ENCODE results near the gene CDK9. TPM values are rescaled to one million over a fixed set of nuclear protein-coding genes. Genes with fewer than 3 reads are reported as not detected.
A peak's percentile ranks its signal among the peaks of the same experiment; 100 is the strongest.

The CDK9 gene
- polyA plus RNA-seq (2012; ENCODE audit: insufficient read depth, insufficient read length, low read depth), result 167 TPM

GRCh38 chr9:127785933-127786772 lies at the start of gene CDK9:
Gene CDK9 (plus strand): TSS chr9:127786034. CDS start chr9:127786149, 115 bp downstream.
- Histone ChIP-seq H3K4me3 (ENCODE audit: low read depth, low read length) (peak within 1 kb of the TSS; percentile 89), H3K9me3 (no peaks in the 10 kb centered on the region), H3K36me3 (peaks cover 43% of the 10 kb centered on the region), H3K4me1 (peaks cover 4% of the 10 kb centered on the region; the same call in 1 of the 2 replicates), H3K27me3 (no peaks in the 10 kb centered on the region)
- TF ChIP-seq, protein P1, sequence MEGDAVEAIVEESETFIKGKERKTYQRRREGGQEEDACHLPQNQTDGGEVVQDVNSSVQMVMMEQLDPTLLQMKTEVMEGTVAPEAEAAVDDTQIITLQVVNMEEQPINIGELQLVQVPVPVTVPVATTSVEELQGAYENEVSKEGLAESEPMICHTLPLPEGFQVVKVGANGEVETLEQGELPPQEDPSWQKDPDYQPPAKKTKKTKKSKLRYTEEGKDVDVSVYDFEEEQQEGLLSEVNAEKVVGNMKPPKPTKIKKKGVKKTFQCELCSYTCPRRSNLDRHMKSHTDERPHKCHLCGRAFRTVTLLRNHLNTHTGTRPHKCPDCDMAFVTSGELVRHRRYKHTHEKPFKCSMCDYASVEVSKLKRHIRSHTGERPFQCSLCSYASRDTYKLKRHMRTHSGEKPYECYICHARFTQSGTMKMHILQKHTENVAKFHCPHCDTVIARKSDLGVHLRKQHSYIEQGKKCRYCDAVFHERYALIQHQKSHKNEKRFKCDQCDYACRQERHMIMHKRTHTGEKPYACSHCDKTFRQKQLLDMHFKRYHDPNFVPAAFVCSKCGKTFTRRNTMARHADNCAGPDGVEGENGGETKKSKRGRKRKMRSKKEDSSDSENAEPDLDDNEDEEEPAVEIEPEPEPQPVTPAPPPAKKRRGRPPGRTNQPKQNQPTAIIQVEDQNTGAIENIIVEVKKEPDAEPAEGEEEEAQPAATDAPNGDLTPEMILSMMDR (IDR thresholded peaks at IDR 0.05; ENCODE audit: low read depth, low read length), result no peak
- peak; percentile 96 for DNase-seq

DNA sequence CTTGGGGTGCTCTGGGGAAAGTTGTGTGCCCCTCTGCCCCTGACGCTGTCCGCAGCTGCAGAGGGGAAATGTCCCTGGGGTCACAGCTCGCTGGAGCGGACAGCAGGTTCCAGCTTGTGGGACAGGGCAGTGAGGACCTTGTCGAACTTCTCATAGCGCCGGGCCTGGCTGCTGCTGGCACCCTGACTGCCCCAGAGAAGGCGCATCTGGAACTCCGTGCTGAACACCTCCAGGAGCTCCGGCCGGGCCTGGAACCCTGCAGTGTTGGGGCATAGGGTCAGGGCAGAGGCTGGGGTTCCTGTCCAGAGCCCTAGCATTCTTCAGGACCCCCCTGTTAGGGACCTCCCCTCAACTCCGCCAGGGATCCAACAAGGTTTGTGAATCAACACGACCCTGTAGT lies 47.2 kb upstream of the CDK9 start:
- Histone ChIP-seq H3K27me3 (no peaks in the 10 kb centered on the region), H3K9me3 (no peaks in the 10 kb centered on the region), H3K4me1 (peaks cover 15% of the 10 kb centered on the region), H3K36me3 (no peaks in the 10 kb centered on the region), H3K4me3 (ENCODE audit: low read depth, low read length) (no peak overlapping the region)
- DNase-seq, result no peak
- TF ChIP-seq, protein P1 (IDR thresholded peaks at IDR 0.05; ENCODE audit: low read depth, low read length), result no peak

DNA sequence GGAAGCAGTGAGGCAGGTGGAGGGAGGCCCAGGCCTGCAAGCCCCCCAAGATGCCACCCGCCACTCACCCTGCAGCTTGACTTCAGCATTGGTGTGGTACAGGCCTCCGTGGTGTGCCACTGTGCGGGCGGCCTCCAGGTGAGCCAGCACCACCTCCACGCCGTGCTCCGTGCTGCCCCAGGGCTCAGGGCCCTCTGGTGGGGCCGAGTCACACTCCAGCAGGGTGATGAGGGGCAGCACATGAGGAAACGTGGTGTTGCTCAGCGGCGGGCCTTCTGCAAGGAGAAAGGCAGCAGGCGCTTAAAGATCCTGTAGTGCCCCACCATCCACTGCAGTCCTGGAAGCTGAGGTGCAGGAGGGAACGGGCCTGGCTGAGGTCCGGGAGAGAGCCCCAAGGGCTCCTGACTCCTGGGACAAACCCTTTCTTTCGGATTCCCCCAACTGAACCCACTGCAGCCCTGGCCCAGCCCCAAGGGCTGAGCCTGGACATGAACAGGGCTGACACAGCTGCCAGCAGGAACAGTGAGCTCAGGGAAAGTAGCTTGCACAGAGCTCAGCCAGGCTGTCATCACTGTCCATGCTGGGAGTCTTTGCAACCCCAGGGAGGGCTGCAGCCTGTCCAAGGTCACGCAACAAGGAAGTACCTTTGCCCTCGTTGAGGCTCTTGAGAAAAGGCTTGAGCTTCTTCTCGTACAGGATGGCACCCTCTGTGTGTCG lies 46.1 kb upstream of the CDK9 start:
- Histone ChIP-seq H3K4me3 (ENCODE audit: low read depth, low read length) (no peak overlapping the region), H3K9me3 (no peaks in the 10 kb centered on the region), H3K4me1 (peaks cover 13% of the 10 kb centered on the region), H3K36me3 (no peaks in the 10 kb centered on the region), H3K27me3 (no peaks in the 10 kb centered on the region)
- TF ChIP-seq, protein P1 (IDR thresholded peaks at IDR 0.05; ENCODE audit: low read depth, low read length), result no peak
- DNase-seq, result no peak

- peak; percentile 57 for DNase-seq
- Histone ChIP-seq H3K4me3 (ENCODE audit: low read depth, low read length) (no peak overlapping the region), H3K4me1 (peaks cover 13% of the 10 kb centered on the region), H3K36me3 (0 out of 2 replicates have a peak, but pooled peaks cover 2% of the 10 kb centered on the region), H3K27me3 (no peaks in the 10 kb centered on the region), H3K9me3 (no peaks in the 10 kb centered on the region)
- TF ChIP-seq, protein P1 (IDR thresholded peaks at IDR 0.05; ENCODE audit: low read depth, low read length), result no peak
Observed at GRCh38 chr9:127741831-127742434, 43.9 kb upstream of the CDK9 start.

DNA sequence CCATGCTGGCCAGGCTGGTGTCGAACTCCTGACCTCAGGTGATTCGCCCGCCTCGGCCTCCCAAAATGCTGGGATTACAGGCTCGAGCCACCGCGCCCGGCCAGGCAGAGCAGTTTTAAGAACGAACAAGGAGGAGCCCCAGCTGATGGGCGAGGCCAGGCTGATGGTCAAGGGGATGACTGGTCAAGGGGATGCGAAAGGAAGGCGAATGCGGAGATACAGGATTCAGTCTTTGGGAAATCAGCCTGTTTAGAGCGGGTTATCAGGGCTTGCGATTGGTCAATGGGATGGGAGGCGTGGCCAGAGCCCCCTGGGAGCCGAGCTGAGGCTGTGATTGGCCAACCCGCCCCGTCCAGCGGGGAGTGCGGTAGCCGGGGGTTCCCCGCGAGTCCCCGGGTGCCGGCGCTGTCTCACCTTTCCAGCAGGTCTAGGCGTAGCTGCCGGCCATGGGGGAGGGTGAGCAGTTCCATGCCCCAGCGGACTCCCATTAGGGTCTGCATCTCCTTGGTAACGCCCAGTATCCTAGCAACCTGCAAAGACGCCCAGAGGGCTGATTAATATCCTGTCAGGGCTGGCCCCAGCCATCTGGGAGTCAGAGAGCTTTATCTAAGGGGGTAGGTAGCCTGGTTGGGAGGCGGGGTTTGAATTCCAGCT lies 43.3 kb upstream of the CDK9 start:
- Histone ChIP-seq H3K9me3 (no peaks in the 10 kb centered on the region), H3K27me3 (no peaks in the 10 kb centered on the region), H3K36me3 (0 out of 2 replicates have a peak, but pooled peaks cover 3% of the 10 kb centered on the region), H3K4me3 (ENCODE audit: low read depth, low read length) (peak overlapping the region; percentile 56), H3K4me1 (peaks cover 13% of the 10 kb centered on the region)
- DNase-seq, result peak; percentile 91
- TF ChIP-seq, protein P1 (IDR thresholded peaks at IDR 0.05; ENCODE audit: low read depth, low read length), result peak; percentile 7; the same call in 1 of the 2 replicates

Measured in BE2C (cell line).